ENCODE results near the gene KLF4. TPM values are rescaled to one million over a fixed set of nuclear protein-coding genes. Genes with fewer than 3 reads are reported as not detected.

Gene KLF4
- total and polyA plus RNA-seq, 2 of the 13 experiments (the other 11 are each of a cell fraction or from before 2014, with no cell fraction given), result 0.20 to 0.37 TPM

DNA sequence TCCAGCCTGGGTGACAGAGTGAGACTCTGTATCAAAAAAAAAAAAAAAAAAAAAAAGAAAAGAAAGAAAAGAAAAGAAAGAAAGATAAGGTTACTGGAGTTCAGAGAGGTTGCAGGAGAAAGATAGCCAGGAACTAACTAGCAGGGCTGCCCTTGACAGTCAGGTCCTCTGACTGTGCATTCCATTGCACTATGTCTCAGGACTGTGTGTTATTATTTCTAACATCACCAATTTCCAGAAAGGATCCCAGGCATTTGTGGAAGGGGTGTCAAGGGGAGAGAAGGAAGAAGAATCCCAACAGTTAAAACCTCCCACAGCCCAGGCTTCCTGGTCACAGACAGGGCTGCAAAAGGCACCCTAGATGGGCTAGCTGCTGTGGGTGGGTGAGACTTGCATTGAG, 25.1 kb downstream of the KLF4 start:
- Histone ChIP-seq H3K9me3 (ENCODE audit: low read length) (no peaks in the 10 kb centered on the region), H3K27me3 (ENCODE audit: control insufficient read depth in 1 of 2, insufficient read depth in 2 of 2, low read length in 2 of 2) (no peaks in the 10 kb centered on the region; a peak in 1 of 5 replicates), H3K36me3 (replicated peaks in 1 of 2; ENCODE audit: control insufficient read depth in 1 of 2, insufficient read depth in 2 of 2, low read length in 2 of 2) (no peaks in the 10 kb centered on the region), H2AFZ (ENCODE audit: low read length) (no peak overlapping the region), H3K79me2 (ENCODE audit: insufficient read depth, low read length) (no peaks in the 10 kb centered on the region), H3K27ac (ENCODE audit: extremely low read length, insufficient read depth, low read length) (no peak overlapping the region), H3K4me3 (replicated peaks in 1 of 3; ENCODE audit: insufficient read depth in 1 of 3, low read depth in 2 of 3, low read length in 3 of 3) (no peak overlapping the region), H3K4me1 (ENCODE audit: insufficient read depth, low read length) (peaks cover 7% of the 10 kb centered on the region; the same call in 1 of the 2 replicates), H3K9ac (ENCODE audit: insufficient read depth, low read depth, low read length) (no peak overlapping the region), H3K4me2 (ENCODE audit: low read depth, low read length) (no peak overlapping the region), H4K20me1 (ENCODE audit: insufficient read depth, low read length) (no peaks in the 10 kb centered on the region)
- FAIRE-seq, result no peak
- TF ChIP-seq, protein P1, sequence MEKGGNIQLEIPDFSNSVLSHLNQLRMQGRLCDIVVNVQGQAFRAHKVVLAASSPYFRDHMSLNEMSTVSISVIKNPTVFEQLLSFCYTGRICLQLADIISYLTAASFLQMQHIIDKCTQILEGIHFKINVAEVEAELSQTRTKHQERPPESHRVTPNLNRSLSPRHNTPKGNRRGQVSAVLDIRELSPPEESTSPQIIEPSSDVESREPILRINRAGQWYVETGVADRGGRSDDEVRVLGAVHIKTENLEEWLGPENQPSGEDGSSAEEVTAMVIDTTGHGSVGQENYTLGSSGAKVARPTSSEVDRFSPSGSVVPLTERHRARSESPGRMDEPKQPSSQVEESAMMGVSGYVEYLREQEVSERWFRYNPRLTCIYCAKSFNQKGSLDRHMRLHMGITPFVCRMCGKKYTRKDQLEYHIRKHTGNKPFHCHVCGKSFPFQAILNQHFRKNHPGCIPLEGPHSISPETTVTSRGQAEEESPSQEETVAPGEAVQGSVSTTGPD (CRISPR knock-in tag; IDR thresholded peaks at IDR 0.05), result no peak
- TF ChIP-seq NFKBIZ (CRISPR knock-in tag; IDR thresholded peaks at IDR 0.05) (no peak), FOXO1 (CRISPR knock-in tag; IDR thresholded peaks at IDR 0.05) (no peak), MED1 (CRISPR knock-in tag; IDR thresholded peaks at IDR 0.05) (no peak)
- intact Hi-C loops (cut with micrococcal nuclease; ENCODE audit: unreplicated experiment), result loop anchor here (5.0 kb wide), 1 partner anchor 587 kb away; no protein-coding TSS in a partner anchor
- DNase-seq (ENCODE audit: low spot score), result no peak
- no TSS peak for BruUV-seq (replicated peaks)
- in situ Hi-C loops (cut with HindIII; ENCODE audit: extremely low pct_ligation_motif_present, low pct_unique_long_range_greater_than_20kb), result no loop called here
- ChIA-PET POLR2A (no interaction called here), CTCF (ENCODE audit: low intra/inter-chr PET ratio, low total read pairs) (no interaction called here)
- no peak for ATAC-seq

DNA sequence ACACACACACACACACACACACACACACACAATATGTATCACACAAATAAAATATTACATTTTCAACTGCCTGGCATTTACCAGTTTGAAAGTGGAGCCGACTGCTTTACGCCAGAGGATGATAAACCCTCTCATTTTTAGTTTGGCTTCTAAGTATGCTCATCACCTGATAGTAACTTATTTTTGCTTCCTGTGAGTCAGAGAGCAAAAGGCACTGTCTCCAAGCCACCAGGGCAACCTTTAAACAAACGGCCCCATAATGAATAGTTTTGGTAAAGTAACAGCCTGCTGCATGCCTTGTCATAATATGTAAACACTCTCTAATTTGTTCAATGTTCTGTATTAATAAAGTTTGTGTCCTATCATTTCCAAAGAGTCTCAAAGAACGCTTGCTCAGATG, 26.9 kb downstream of the KLF4 start:
- DNase-seq (ENCODE audit: low spot score) (peak; percentile 23), FAIRE-seq (no peak), ATAC-seq (peak; percentile 38; the same call in 1 of the 3 replicates)
- Histone ChIP-seq H2AFZ (ENCODE audit: low read length) (no peak overlapping the region), H3K27ac (ENCODE audit: extremely low read length, insufficient read depth, low read length) (no peak overlapping the region), H4K20me1 (ENCODE audit: insufficient read depth, low read length) (no peaks in the 10 kb centered on the region), H3K36me3 (replicated peaks in 1 of 2; ENCODE audit: control insufficient read depth in 1 of 2, insufficient read depth in 2 of 2, low read length in 2 of 2) (no peaks in the 10 kb centered on the region), H3K9ac (ENCODE audit: insufficient read depth, low read depth, low read length) (no peak overlapping the region), H3K4me2 (ENCODE audit: low read depth, low read length) (peak overlapping the region; percentile 23; the same call in 1 of the 2 replicates), H3K79me2 (ENCODE audit: insufficient read depth, low read length) (no peaks in the 10 kb centered on the region), H3K27me3 (ENCODE audit: control insufficient read depth in 1 of 2, insufficient read depth in 2 of 2, low read length in 2 of 2) (no peaks in the 10 kb centered on the region; a peak in 1 of 5 replicates), H3K4me1 (ENCODE audit: insufficient read depth, low read length) (peaks cover 7% of the 10 kb centered on the region; the same call in 1 of the 2 replicates), H3K9me3 (ENCODE audit: low read length) (no peaks in the 10 kb centered on the region), H3K4me3 (replicated peaks in 1 of 3; ENCODE audit: insufficient read depth in 1 of 3, low read depth in 2 of 3, low read length in 3 of 3) (no peak overlapping the region)
- POLR2A ChIA-PET, result no interaction called here
- BruUV-seq (replicated peaks), result no TSS peak
- intact Hi-C loops (cut with micrococcal nuclease; ENCODE audit: unreplicated experiment) (loop anchor here (5.0 kb wide), 1 partner anchor 585 kb away; no protein-coding TSS in a partner anchor), in situ Hi-C loops (cut with HindIII; ENCODE audit: extremely low pct_ligation_motif_present, low pct_unique_long_range_greater_than_20kb) (no loop called here)
- peak; percentile 12; the same call in 1 of the 2 replicates for TF ChIP-seq ETV5 (CRISPR knock-in tag; IDR thresholded peaks at IDR 0.05; ENCODE audit: borderline replicate concordance)
- TF ChIP-seq KMT2A (CRISPR knock-in tag; IDR thresholded peaks at IDR 0.05), result no peak
- peak; percentile 34; the same call in 1 of the 2 replicates for TF ChIP-seq FOSL2 (CRISPR knock-in tag; IDR thresholded peaks at IDR 0.05)
- no peak for TF ChIP-seq TOE1 (CRISPR knock-in tag; IDR thresholded peaks at IDR 0.05)
- no peak for TF ChIP-seq ZNF546 (CRISPR knock-in tag; conservative IDR thresholded peaks at IDR 0.05)
- CTCF ChIA-PET (ENCODE audit: low intra/inter-chr PET ratio, low total read pairs), result no interaction called here
- 2% methylated on average over 4 of the region's 4 CpGs for WGBS (ENCODE audit: low lambda C conversion rate)

Measured in HepG2 (cell line).